ENCODE measurements around the gene STING1.
"Not testable (repeated sequence)": the region's sequence is repeated elsewhere in the genome, so short reads cannot be mapped to it uniquely, and the experiment has no call there.

The STING1 gene

DNA sequence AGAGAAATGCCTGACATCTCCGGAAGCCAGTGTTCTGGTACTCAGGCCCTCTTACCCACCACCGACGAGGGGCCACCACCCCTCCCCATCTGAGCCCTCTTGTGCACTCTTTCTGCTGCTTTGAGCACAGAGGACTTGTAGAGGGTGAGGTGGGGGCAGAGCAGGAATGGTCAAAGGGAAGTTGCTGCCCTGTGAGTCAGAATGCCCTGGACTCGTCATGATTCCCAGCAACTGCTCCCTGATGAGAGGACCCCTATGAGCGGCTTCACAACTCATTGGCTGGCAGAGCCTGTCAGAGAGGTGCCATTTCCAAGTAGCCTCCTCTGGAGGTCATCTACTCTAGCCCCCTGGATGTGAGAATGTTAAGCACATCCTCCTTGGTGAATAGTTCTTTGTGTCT is 20.9 kb downstream of the STING1 start:
- DNase-seq, result no peak

DNA sequence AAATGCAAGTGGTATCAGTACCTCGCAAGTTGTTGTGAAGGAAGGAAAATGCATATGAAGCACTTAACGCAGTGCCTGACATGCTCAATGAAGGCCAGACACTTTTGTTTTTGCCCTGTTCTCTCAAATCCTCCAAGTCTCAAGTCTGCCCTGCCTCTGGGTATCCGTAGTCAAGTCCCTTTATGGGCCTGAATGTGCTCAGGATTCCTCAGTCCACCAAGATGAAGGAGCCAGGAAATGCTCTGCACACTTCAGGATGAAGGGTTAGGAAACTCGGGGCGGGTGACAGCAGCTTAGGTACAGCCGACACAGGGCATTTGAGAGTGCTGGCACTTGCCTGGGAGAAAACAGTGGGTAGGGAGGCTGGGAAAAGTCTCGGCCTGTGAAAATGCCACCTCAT is 21.4 kb downstream of the STING1 start:
- no peak for DNase-seq

DNA sequence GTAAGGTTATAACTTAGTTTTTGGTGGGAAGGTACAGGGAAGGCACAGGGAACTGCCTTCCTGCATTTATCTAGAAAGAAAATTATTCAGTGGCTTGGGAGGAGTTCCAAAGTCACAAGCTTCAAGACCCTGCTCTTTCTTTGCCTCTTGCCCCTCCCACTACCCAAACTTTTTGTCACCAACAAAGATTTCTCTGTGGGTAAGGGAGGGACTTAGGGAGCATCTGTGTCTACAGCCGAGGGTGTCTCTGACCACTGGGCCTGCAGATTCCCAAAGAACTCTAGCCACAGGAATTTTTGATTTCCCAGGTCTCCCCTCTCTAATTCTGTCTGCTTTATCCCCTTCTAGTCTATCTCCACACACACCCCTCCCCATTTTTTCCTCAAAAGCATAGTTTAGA is 22.1 kb downstream of the STING1 start:
- no peak for DNase-seq

DNA sequence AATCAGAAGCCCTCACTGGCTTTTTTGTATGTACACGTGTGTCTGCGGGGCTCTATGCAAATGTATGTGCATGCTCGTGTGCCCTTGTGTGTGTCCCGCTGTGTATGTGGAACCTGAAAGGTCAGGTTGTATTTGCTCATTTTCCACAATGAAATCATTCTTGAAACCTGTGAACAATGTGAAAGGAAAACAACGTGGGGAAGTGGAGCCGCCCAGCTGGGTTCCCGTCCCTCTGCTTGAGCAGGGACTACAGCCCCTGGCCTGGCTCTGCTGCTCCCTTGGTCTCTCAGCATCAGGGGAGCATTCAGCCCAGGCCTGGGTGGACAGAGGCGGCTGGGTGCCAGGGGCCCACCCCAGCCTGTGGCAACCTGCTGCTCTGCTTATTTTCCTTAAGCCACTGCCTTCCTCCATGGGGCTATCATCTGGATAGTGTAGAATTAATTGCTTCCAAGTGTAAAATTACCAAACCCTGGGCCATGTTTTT is 23.1 kb downstream of the STING1 start:
- no peak for DNase-seq

DNA sequence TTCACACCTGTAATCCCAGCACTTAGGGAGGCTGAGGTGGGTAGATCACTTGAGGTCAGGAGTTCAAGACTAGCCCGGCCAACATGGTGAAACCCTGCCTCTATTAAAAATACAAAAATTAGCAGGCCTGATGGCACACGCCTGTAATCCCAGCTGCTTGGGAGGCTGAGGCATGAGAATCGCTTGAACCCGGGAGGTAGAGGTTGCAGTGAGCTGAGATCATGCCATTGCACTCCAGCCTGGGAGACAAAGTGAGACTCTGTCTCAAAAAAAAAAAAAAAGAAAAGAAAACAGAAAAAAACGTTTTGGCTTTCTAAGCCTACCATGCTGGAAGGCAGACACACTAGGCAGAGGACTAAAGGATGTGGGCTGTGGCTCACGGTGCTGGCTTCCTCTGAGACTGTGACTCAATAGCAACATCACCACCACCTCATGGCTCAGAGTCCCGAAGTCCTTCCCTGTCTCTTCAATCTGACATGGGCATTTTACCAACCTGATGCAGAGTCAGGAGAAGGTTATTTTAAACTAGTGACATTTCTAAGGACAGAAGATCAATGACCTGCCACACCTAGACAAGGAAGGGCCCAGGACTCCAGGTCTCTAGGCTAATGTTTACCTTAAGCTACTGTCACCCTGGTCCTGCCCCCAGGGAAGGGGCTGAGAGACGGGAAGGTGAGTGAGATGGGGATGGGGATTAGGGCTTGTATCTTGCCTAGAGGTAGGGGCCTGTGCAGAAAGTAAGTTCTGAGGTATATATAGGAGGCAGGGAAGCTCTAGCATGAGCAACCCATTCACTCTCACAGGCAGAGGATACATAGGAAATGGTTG is 23.8 kb downstream of the STING1 start:
- DNase-seq, result no peak

DNA sequence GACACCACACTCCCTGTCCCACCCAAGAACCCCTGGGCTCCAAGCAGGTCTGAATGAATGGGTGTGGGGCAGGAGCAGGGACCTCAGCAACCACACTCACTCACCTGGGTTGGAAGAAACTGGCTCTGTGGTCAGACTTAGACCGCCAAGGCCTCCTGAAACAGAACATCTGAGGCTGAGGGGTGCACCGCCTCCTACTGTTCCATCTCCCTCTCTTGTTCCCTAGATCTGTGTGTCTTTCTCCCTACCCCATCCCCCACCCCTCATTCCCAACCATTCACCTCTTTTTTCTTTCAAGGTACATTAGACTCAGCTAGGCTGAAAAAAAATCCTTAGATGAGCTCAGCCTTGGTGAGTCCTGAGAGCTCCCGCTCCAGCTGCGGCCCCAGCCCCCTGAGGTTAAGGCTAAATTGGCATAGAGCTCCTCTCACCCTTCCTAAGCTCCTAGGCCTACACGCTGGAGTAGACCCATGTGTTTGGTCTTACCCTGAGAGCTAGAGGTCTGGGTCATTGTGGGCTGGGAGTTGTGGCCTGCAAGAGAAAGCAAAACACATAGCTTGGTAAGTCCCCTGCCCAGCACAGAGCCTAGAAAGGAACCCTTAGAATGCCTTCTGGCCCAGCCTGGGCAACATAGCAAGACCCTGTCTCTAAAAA is 24.8 kb downstream of the STING1 start:
- no peak for DNase-seq

DNA sequence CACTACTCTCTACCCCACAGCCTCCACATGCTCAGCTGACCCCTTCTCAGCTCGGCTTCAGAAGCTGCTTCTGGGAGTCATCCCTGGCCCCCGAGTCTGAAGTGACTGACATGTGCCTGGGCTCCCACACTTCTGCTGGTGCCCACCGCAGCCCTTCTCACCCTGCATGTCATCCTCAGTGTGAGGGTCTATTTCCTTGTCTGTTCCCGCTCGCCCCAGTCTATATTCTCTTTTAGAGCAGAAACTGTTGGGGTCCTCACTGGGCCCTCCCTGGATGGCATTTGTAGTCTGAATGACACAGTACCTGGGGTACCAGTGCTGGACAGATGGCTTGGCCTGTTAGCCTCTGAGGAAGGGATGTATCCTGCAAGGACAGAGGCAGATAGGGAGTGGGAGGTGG is 25.3 kb downstream of the STING1 start:
- no peak for DNase-seq

DNA sequence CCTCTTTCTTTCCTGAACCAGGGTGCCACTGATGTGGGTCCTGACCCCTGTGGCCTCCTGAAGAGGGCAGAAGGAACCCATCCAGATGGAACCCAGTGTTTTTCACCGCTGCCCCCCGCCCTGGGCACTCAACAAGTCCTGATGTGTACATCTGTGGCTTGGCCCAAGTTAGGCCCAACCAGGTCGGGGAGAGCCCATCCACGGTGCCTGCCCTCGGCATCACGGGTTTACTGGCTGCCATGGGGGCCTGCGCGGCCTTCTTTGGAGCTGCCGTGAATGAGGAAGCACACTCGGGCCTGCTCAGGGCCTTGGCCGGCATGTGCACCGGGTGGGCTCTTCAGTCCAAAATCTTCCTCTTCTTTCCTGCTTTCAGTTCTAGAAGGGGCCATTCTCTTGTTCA is 25.8 kb downstream of the STING1 start:
- no peak for DNase-seq

DNA sequence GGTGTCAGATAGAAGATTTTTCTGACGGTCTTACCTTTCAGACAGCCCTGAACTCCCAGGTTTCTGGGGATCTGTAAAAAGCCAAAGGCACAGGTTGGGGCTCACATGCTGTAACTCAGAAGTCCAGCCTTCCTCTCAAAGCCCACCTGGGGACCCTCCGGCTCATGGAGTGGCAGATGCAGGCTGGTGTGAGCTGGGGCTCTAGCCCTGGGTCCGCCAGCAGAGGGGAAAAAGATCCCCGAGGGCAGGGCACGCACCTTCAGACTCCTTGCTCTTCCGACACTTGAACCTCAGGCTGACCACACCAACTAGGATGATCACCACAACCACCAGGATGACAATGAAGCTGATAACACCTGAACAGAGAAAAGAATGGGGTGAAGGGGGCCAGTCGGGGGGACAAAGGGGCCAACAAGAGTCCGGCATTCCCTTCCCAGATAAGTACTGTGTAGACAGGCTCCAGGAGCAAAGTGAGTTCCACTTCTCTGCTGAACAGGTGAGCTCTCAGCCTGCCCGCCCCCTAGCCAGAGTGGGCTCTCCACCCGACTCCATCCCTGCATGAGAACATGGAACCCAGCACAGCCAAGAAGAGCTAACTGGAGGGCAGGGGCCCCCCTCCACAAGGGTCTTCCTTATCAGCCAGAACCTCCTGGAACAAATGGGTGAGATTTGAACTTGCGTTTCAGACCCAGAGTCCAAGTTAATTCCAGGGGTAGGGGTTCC is 27.8 kb downstream of the STING1 start:
- DNase-seq, result no peak

DNA sequence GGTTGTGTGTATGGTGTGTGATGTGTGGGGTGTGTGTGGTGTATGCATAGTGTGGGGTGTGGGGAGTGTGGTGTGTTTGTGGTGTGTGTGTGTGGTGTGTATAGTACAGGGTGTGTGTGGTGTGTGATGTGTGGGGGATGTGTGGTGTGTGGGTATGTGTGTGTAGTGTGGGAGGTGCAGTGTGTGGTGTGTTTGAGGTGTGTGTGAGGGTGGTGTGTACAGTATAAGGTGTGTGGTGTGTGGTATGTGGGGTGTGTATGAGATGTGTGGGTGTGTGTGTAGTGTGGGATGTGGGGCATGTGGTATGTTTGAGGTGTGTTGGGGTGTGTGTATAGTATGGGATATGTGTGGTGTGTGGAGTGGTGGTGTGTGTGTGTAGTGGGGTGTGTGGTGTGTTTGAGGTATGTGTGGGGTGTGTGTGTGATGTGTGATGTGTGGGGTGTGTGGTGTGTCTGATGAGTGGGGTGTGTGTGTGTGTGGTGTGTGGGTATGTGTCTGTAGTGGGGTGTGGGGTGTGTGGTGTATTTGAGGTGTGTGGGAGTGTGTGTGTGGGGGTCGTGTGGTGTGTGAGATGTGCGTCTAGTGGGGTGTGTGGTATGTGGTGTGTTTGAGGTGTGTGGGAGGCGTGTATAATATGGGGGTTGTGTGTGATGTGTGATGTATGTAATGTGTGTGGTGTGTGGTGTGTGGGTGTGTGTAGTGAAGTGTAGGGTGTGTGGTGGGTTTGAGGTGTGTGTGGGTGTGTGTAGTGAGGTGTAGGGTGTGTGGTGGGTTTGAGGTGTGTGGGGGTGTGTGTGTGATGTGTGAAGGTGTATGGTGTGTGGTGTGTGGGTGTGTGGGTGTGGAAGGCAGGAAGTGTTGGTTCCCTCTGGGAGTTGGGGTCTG is 28.6 kb downstream of the STING1 start:
- DNase-seq, result no peak

DNA sequence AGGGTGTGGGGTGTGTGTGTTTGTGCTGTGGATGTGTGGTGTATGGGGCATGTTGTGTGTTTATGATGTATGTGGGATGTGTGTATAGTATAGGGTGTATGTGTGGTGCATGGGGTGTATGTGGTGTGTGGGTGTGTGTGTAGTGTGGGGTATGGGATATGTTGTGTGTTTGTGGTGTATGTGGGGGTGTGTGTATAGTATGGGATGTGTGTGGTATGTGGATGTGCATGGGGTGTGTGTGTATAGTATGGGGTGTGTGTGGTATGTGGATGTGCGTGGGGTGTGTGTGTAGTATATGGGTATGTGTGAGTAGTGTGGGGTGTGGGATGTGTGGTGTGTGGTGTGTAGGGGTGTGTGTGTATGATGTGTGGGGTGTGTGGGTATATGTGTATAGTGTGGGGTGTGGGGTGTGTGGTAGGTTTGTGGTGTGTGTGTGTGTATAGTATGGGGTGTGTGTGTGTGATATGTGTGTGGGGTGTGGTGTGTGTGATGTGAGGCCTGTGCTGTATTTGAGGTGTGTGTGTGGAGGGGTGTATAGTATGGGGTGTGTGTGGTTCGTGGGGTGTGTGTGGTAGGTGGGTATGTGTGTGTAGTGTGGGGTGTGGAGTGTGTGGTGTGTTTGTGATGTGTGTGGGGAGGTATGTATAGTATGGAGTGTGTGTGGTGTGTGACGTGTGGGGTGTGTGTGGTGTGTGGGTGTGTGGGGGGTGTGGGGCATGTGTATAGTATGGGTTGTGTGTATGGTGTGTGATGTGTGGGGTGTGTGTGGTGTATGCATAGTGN is 30.5 kb downstream of the STING1 start:
- DNase-seq, result no peak

DNA sequence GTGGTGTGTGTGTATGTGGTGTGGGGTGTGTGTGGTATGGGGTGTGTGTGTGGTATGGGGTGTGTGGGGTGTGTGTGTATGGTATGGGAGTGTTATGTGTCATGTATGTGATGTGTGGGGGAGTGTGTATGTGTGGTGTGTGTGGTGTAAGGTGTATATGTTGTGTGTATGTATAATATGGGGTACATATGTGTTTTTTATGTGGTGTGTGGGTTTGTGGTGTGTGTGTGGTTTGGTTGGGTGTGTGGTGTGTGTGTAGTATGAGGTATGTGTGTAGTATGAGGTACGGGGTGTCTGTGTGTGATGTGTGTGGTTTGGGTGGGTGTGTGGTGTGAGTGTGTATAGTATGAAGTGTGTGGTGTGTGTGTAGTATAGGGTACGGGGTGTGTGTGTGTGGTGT is 31.4 kb downstream of the STING1 start:
- no peak for DNase-seq

DNA sequence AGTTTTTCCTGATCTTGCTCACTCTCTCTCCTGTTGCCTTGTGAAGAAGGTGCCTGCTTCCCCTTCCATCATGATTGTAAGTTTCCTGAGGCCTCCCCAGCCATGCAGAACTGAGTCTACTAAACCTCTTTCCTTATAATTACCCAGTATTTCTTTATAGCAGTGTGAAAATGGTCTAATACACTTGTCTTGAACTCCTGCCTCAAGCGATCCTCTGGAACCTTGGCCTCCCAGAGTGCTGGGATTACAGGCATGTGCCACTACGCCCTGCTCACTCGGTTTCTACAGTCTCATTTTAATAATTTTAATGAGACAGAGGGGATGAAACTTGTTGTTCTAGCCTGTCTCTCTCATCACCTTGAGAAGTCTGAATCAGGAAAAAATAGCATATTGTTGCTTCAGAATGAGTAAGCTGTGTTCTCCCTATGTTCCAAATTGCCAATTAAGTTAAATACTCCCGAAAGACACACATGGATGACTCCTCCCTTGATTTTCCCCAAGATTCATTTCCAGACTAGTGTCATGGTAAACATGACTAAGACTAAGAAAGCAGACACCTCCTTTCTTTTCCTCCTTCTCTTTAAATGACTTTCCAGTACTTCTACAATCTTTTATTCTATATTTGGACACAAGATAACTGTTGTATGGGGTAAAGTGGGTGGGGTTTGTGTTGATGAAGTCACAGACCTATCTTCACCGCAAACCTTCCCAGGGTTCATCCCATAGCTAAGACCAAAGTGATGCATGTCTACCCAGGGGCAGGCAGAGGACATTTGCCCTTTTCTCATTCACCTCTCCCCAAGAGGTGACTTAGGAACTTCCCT is 35.4 kb downstream of the STING1 start:
- no peak for DNase-seq

DNA sequence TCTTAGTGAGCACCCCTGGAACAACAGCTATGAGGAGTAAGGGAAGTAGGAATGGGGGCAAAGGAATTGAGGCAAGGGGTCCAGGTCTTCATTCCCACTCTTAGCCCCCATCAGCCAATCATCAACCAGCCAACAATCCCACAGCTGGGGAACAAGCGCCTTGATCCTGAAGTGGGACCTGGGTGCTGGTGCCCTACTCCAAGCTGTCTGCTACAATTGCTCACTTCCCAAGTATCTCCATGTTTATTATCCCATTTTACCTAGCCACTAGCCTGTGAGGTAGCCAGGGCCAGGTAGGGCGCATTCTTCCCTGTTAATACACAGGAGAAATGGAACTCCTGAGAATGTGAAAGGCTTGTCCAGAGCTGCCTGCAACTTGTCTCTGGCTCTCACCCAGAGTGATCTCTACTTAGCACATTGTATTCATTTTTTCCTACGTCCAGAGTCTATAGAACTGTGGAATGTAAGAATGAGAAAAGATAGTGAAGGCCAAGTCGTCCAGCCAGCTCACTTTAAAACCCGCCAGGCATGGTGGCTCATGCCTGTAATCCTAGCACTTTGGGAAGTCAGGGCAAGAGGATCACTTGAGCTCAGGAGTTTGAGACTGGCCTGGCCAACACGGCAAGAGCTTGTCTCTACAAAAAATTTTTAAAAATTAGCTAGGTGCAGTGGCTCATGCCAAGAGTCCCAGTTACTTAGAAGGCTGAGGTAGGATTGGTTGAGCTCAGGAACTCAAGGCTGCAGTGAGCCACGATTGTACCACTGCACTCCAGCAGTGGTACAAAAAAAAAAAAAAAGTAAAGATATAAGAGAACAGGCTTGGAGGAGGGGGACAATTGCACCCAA is 37.0 kb downstream of the STING1 start:
- no peak for DNase-seq

DNA sequence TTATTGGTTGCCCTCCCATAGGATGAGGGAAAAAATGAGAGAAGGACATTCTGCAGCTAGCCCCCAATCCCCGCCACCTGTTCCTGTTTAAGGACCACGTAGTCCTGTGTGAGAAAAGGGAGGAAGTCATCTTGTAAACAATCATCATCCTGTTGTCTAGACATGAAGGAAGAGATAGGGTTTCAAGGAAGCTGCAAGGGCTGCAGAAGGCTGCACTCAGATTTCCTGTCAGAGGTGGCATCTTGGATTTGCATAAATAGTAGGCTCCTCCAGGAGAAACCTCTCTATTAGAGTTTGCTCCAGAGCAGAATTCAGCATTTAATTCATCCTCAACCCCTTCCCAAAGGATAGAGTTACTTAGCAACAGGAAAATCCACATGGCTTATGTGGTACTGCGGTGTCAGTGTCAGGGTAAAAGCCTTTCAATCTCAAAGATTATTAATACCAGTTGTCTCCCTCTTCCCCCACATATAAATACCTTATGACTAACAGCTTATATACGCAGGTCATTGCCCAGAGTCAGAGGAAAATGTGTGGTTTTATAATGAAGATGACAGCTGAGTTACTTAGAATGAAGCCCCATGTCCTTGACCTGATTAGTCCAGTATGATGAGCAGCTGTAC is 38.6 kb downstream of the STING1 start:
- no peak for DNase-seq

DNA sequence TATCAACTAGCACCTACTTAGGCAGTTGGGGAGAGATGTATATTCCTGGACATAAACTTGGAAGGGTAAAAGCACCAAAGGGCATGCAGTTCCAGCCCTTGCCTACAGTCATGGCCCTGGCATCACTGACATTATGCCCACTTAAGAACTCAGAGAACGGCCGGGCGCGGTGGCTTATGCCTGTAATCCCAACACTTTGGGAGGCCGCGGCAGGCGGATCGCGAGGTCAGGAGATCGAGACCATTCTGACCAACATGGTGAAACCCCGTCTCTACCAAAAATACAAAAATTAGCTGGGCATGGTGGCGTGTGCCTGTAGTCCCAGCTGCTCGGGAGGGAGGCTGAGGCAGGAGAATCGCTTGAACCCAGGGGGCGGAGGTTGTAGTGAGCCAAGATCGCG is 42.1 kb downstream of the STING1 start:
- DNase-seq, result not testable (repeated sequence)

DNA sequence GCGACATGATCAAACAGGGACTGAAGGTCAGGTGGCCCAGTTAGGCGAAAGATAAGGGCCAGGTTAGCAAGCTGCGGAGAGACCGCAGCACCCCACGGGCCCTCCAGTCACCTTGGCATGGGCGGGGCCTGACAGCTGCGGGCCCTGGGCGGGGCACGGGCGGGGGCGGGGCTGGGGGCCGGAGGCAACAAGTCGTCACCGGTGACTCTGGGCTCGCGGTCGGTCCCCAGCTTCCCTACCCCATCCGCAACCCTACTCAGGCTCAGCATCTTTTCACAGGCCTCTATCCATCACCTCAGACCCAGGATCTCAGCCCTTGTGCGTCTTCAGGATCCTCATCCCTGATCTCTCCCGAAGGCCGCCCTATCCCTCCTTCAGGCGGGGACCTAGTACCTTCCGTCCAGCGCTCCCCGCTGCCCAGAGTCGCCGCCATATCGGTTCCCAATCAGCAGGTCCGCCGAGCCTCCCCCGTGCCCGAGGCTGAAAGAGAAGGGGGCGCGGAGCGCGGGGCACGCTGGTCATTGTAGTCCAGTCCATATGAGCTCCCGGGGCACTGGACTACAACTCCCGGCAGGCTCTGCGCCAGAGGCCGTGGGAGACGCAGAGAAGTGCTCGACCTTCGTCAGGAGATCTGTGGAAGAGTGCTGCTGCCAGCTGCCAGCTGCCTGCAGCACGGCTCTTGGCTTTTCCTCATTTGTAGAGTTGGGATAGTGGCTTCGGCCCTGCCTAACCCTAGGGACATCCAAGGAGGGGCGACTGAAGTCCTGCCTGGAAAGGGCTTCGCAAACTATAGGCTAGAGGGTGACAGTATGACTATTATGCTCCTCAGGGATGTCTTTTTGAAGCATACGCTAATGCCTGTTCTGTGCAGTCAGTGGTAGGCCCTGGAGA is 43.3 kb downstream of the STING1 start, which contains the start of gene DNAJC18:
Gene DNAJC18, minus strand, starts transcription at position 513 of the 891 bp plus-strand sequence. Its CDS starts 80 bp downstream, at position 433.
- peak; percentile 75 for DNase-seq

DNA sequence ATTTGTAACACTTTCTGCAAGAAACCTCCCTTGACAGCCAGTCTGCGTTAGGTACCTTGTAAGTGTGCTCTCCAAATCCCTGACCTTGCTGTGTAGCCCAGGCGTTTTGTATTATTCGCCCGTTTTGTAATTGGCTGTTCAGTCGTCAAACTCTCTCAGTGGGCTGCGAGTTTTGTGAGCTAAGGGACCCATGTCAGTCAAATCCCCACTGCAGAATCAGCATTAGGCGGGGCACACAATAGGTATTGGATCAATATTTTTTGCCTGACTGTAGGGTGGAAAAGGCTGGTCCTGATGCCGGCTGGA is 43.9 kb downstream of the STING1 start:
- DNase-seq, result no peak

DNA sequence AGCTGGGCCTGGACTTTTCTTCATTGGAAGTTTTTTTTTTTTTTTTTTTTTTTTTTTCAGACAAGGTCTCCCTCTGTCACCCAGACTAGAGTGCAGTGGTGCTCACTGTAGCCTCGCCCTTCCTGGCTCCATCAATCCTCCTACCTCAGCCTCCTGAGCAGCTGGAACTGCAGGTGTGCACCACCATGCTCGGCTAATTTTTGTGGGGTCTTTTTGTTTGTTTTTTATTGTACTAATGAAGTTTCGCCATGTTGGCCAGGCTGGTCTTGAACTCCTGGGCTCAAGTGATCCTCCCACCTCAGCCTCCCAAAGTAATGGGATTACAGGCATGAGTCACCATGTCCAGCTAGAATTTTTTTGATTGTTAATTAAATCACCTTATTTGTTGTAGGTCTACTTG is 46.9 kb downstream of the STING1 start:
- no peak for DNase-seq

Data from NCI-H2171 (cell line).